ENCODE measurements around the gene PCNT. TPM values are rescaled to one million over a fixed set of nuclear protein-coding genes. Genes with fewer than 3 reads are reported as not detected.

PCNT gene
- total and polyA plus RNA-seq, 9 of the 15 experiments (the other 6 are each of a cell fraction or from before 2014, with no cell fraction given) = 9.1 to 53.5 (median 31.3) TPM

DNA sequence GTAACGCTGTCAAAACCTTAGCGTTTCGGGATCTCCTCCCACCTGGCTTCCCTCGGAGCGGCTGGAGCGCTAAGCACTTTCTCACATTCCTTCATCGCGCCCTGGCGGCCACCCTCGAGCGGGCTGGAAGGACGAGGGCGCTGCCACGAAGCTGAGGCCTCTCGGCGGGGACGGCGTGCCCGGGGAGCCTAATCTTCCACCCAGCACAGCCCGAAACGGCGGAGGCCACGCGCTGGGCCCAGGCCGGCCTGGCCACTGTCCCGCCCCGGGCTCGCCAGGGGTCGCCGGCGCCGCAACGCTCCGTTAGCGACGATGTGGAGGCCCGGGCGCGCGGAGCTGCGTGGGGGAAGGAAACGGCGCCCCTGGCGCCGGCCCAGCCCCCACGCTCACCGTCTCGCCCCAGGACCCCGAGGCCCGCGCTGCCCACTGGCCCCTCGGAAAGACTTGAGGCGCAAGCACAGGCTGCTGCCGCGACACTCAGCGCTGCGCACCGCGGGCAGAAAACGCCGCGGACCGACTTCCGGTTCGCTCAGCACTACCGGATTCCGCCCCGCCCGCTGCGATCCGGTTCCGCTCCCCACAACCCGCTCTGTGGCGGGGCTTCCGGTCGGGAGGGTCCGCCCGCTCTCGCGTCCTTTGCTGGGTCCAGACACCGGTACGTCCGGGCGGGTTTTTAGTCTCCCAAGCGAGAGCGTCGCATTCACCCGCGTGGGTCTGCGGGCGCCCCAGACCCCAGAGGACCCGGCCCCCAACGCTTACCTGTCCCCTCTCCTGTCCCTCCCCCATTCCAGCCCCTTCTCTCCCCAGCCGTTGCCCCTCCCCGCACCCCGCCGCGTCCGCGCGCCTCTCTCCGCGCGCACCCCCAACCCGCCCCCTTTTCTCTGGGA is 38.0 kb upstream of the PCNT start, which contains the start of gene YBEY (continued):
- TF ChIP-seq ZZZ3 (IDR thresholded peaks at IDR 0.05) (no peak), PTTG1 (tag; IDR thresholded peaks at IDR 0.05; ENCODE audit: low read depth) (no peak), PTBP1 (IDR thresholded peaks at IDR 0.05; ENCODE audit: low read depth, low read length) (no peak), ZBTB1 (CRISPR knock-in tag; IDR thresholded peaks at IDR 0.05; ENCODE audit: borderline replicate concordance, low read depth) (no peak; the same call in 1 of the 2 replicates), ZNF431 (CRISPR knock-in tag; IDR thresholded peaks at IDR 0.05) (peak; percentile 78), ZNF449 (CRISPR knock-in tag; IDR thresholded peaks at IDR 0.05) (no peak; the same call in 1 of the 2 replicates), FOXK2 (conservative IDR thresholded peaks at IDR 0.05 in 1 of 2, IDR thresholded peaks at IDR 0.05 in 1 of 2; ENCODE audit: low read depth in 2 of 2) (peak; percentile 18 to 46; a peak in 1 of 4 replicates), FOS (IDR thresholded peaks at IDR 0.05; ENCODE audit: extremely low read depth, insufficient read length) (no peak), L3MBTL2 (IDR thresholded peaks at IDR 0.05) (peak; percentile 98), ZNF584 (CRISPR knock-in tag; IDR thresholded peaks at IDR 0.05; ENCODE audit: low read depth) (peak; percentile 45; the same call in 1 of the 2 replicates), HBP1 (CRISPR knock-in tag; IDR thresholded peaks at IDR 0.05) (0 out of 2 replicates have a peak, but pooled peaks have one; percentile 54)
- TF ChIP-seq, protein P1, sequence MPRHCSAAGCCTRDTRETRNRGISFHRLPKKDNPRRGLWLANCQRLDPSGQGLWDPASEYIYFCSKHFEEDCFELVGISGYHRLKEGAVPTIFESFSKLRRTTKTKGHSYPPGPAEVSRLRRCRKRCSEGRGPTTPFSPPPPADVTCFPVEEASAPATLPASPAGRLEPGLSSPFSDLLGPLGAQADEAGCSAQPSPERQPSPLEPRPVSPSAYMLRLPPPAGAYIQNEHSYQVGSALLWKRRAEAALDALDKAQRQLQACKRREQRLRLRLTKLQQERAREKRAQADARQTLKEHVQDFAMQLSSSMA (CRISPR knock-in tag; IDR thresholded peaks at IDR 0.05) = peak; percentile 41; the same call in 1 of the 2 replicates
